22Rv1 (cell line): ENCODE results near the gene BTBD7.

Experiments
- H3K27ac ChIP-seq: fragments of 450-650 bp; 2 replicates; pipeline ENCODE4 v1.5.1; 2017
- CTCF ChIP-seq: fragments of 450-650 bp; IDR thresholded peaks from 2 replicates; pipeline ENCODE4 v1.5.1; 2017; ENCODE audit warnings: mild to moderate bottlenecking
- ZFX ChIP-seq: fragments of 450-650 bp; IDR thresholded peaks from 2 replicates; pipeline ENCODE4 v1.6.1; 2017; ENCODE audit warnings: antibody characterized with exemption, borderline replicate concordance

Gene BTBD7

GRCh38 chr14:93212432-93212831 lies 120.4 kb downstream of the BTBD7 start:
- TF ChIP-seq CTCF, result no peak
- no peak for TF ChIP-seq ZFX
- H3K27ac ChIP-seq, result no peak overlapping the region

GRCh38 chr14:93207468-93208308 lies 125.1 kb downstream of the BTBD7 start:
- peak overlapping the region; percentile 81 for H3K27ac ChIP-seq
- TF ChIP-seq CTCF (peak; percentile 54), ZFX (no peak)

- peak within 1 kb of the TSS; percentile 81 for H3K27ac ChIP-seq
- TF ChIP-seq ZFX, result no peak
- TF ChIP-seq CTCF, result peak; percentile 64
These were observed 125.9 kb downstream of the BTBD7 start, which contains the start of the genes GON7 and UBR7 for GRCh38 chr14:93206793-93207467. Gene GON7, minus strand, starts transcription at chr14:93207065. Its CDS starts 28 bp downstream, at chr14:93207037. Gene UBR7, plus strand, starts transcription at chr14:93207256. Its CDS starts 36 bp downstream, at chr14:93207292.

GRCh38 chr14:93201155-93201704 lies 131.6 kb downstream of the BTBD7 start:
- H3K27ac ChIP-seq, result no peak overlapping the region
- TF ChIP-seq CTCF, result no peak
- TF ChIP-seq ZFX, result no peak

GRCh38 chr14:93200553-93200952 lies 132.3 kb downstream of the BTBD7 start:
- H3K27ac ChIP-seq, result no peak overlapping the region
- TF ChIP-seq ZFX (no peak), CTCF (no peak)

GRCh38 chr14:93199031-93199430 lies 133.8 kb downstream of the BTBD7 start:
- no peak overlapping the region for H3K27ac ChIP-seq
- no peak for TF ChIP-seq CTCF
- TF ChIP-seq ZFX, result no peak
